Stomach (tissue), 4 donors: ENCODE results near the gene FAM13C.

Experiments used
- CTCF ChIP-seq, 7 experiments: fragments of 450-650 bp in 4 of 7; fragments of 200-600 bp in 3 of 7; sonication (generic) in 3 of 7; IDR thresholded peaks; one replicate each; pipeline ENCODE4 v1.5.1; 2016 to 2019; ENCODE audit warnings: antibody characterized with exemption in 7 of 7, control low read depth in 2 of 7, mild to moderate bottlenecking in 1 of 7
- POLR2A ChIP-seq, 4 donors: fragments of 450-650 bp; IDR thresholded peaks; one replicate each; pipeline ENCODE4 v1.6.1; 2016; ENCODE audit warnings: antibody characterized with exemption in 4 of 4, control low read depth in 2 of 4, mild to moderate bottlenecking in 1 of 4, moderate library complexity in 1 of 4
- POLR2AphosphoS5 ChIP-seq, 3 donors: sonication (generic); formaldehyde crosslinking; IDR thresholded peaks; one replicate each; pipeline ENCODE4 v1.6.1; 2016; ENCODE audit warnings: antibody characterized with exemption in 3 of 3

GRCh38 chr10:59214160-59214559, 148.2 kb downstream of the FAM13C start:
- TF ChIP-seq CTCF (IDR thresholded peaks at IDR 0.05): no peak
- TF ChIP-seq POLR2A (IDR thresholded peaks at IDR 0.05): no peak
- no peak for TF ChIP-seq POLR2AphosphoS5 (IDR thresholded peaks at IDR 0.05)
